NOMO-1 treated with dmso at 0.1 percent for 144 hours (cell line): ENCODE measurements around the gene ARHGAP12.

Experiments used
- DNase-seq: peaks from one replicate; lab custom pipeline; 2025; ENCODE audit not compliant: unreplicated experiment; lab: John Stamatoyannopoulos, UW

The ARHGAP12 gene

GRCh38 chr10:31829776-31830175 lies 98.9 kb downstream of the ARHGAP12 start:
- no peak for DNase-seq

GRCh38 chr10:31823358-31823757 lies 105.3 kb downstream of the ARHGAP12 start:
- no peak for DNase-seq

GRCh38 chr10:31822616-31823318 lies 105.9 kb downstream of the ARHGAP12 start:
- no peak for DNase-seq

- DNase-seq = no peak
These were observed 106.5 kb downstream of the ARHGAP12 start for GRCh38 chr10:31822150-31822549.

GRCh38 chr10:31820778-31821369 lies 107.8 kb downstream of the ARHGAP12 start:
- no peak for DNase-seq

- no peak for DNase-seq
These were observed 108.5 kb downstream of the ARHGAP12 start for GRCh38 chr10:31820096-31820495.

GRCh38 chr10:31819391-31819820 lies 109.2 kb downstream of the ARHGAP12 start:
- DNase-seq = no peak

GRCh38 chr10:31816318-31816717 lies 112.3 kb downstream of the ARHGAP12 start:
- no peak for DNase-seq

- no peak for DNase-seq
These were observed 120.1 kb downstream of the ARHGAP12 start for GRCh38 chr10:31808258-31809218.

- DNase-seq = no peak
These were observed 124.2 kb downstream of the ARHGAP12 start for GRCh38 chr10:31804352-31804810.

GRCh38 chr10:31803606-31804351 lies 124.9 kb downstream of the ARHGAP12 start:
- no peak for DNase-seq

- DNase-seq = no peak
These were observed 129.4 kb downstream of the ARHGAP12 start for GRCh38 chr10:31799181-31799580.

GRCh38 chr10:31792745-31793144 lies 135.9 kb downstream of the ARHGAP12 start:
- no peak for DNase-seq

GRCh38 chr10:31789555-31789954 lies 139.1 kb downstream of the ARHGAP12 start:
- no peak for DNase-seq

- no peak for DNase-seq
These were observed 145.9 kb downstream of the ARHGAP12 start for GRCh38 chr10:31782701-31783100.

GRCh38 chr10:31780717-31781116 lies 147.9 kb downstream of the ARHGAP12 start:
- DNase-seq = no peak

- DNase-seq = no peak
These were observed 150.0 kb downstream of the ARHGAP12 start for GRCh38 chr10:31778627-31779026.

GRCh38 chr10:31776159-31776558 lies 152.5 kb downstream of the ARHGAP12 start:
- DNase-seq = no peak

GRCh38 chr10:31774928-31775650 lies 153.5 kb downstream of the ARHGAP12 start:
- DNase-seq = no peak

GRCh38 chr10:31774299-31774900 lies 154.2 kb downstream of the ARHGAP12 start:
- DNase-seq = no peak
